Calu3 (cell line): ENCODE measurements around the gene PTPN1. TPM values are rescaled to one million over a fixed set of nuclear protein-coding genes. Genes with fewer than 3 reads are reported as not detected.

Source experiments
- BruUV-seq: library from RNA; stranded (reverse); fragments of 400-500 nt; replicated peaks from 2 replicates; lab custom pipeline; 2021; lab: Mats Ljungman, UMichigan
- CTCF ChIA-PET: fragments of 300-600 bp; sonication (Branson Sonifier 250); formaldehyde crosslinking; loops from one replicate; lab custom pipeline; 2022; ENCODE audit warnings: antibody characterized with exemption; lab: Charles Lee
- DNase-seq: peaks from one replicate; pipeline ENCODE4 v3.0.0; 2022
- H3K27ac Mint-ChIP-seq: one replicate; pipeline ENCODE4 v1.8.0; 2022; ENCODE audit warnings: mixed read lengths; ENCODE audit not compliant: unreplicated experiment
- H3K27me3 Mint-ChIP-seq: one replicate; pipeline ENCODE4 v1.8.0; 2022; ENCODE audit warnings: mixed read lengths; ENCODE audit not compliant: unreplicated experiment
- H3K36me3 Mint-ChIP-seq: one replicate; pipeline ENCODE4 v1.8.0; 2022; ENCODE audit warnings: mild to moderate bottlenecking, moderate library complexity, mixed read lengths; ENCODE audit not compliant: insufficient read depth, unreplicated experiment
- H3K4me1 Mint-ChIP-seq: one replicate; pipeline ENCODE4 v1.8.0; 2022; ENCODE audit warnings: mild to moderate bottlenecking, low read depth, mixed read lengths; ENCODE audit not compliant: unreplicated experiment
- H3K4me3 Mint-ChIP-seq: one replicate; pipeline ENCODE4 v1.8.0; 2022; ENCODE audit warnings: mild to moderate bottlenecking, low read depth, moderate library complexity, mixed read lengths; ENCODE audit not compliant: unreplicated experiment
- H3K9me3 Mint-ChIP-seq: one replicate; pipeline ENCODE4 v1.8.0; 2022; ENCODE audit warnings: low read depth, mixed read lengths; ENCODE audit not compliant: unreplicated experiment
- CTCF ChIP-seq: fragments of 200-600 bp; IDR thresholded peaks from one replicate; pipeline ENCODE4 v1.8.0; 2022; ENCODE audit warnings: antibody characterized with exemption; ENCODE audit not compliant: unreplicated experiment
- intact Hi-C: fragments of 100-400 bp; cut with micrococcal nuclease; formaldehyde crosslinking; loops from one replicate; pipeline ENCODE4 v1.10.0; 2022; ENCODE audit not compliant: unreplicated experiment
- total RNA-seq: library from RNA; stranded (reverse); gene quantifications from 2 replicates; pipeline ENCODE4 v1.2.3, GENCODE V29; 2022

The PTPN1 gene
- total RNA-seq, 1 experiment from 2014 or later = 58.5 TPM

DNA sequence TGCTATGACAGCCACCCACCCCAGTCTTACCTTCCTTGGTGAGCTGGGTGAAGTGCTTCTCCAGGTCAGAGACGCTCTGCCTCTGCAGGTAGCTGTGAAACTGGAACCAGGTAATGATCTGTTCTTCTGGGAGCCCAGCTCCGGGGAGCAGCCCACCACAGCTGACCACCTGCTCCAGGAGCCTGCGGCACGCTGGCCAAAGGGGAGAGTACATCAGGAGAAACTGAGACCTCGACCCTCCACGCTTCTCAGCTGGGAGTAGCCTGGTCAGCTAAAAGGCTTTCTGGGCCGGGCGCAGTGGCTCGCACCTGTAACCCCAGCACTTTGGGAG, 82.8 kb downstream of the PTPN1 start:
- Mint-ChIP-seq H3K27me3 (peaks cover 20% of the 10 kb centered on the region), H3K9me3 (no peaks in the 10 kb centered on the region), H3K36me3 (peaks cover 85% of the 10 kb centered on the region), H3K4me3 (no peak overlapping the region), H3K4me1 (peaks cover 30% of the 10 kb centered on the region), H3K27ac (no peak overlapping the region)
- no TSS peak for BruUV-seq
- intact Hi-C loops = no loop called here
- DNase-seq = no peak
- CTCF ChIA-PET = no interaction called here
- no peak for TF ChIP-seq CTCF

- TF ChIP-seq CTCF = no peak
- intact Hi-C loops = no loop called here
- DNase-seq = no peak
- no peaks in the 10 kb centered on the region for H3K9me3 Mint-ChIP-seq
- H3K36me3 Mint-ChIP-seq = peaks cover 82% of the 10 kb centered on the region
- no TSS peak for BruUV-seq
- H3K4me3 Mint-ChIP-seq = no peak overlapping the region
- peaks cover 20% of the 10 kb centered on the region for H3K27me3 Mint-ChIP-seq
- CTCF ChIA-PET = no interaction called here
- peaks cover 30% of the 10 kb centered on the region for H3K4me1 Mint-ChIP-seq
- H3K27ac Mint-ChIP-seq = no peak overlapping the region
Measured at GRCh38 chr20:50594231-50594590, 84.0 kb downstream of the PTPN1 start.

GRCh38 chr20:50594591-50595432, 84.6 kb downstream of the PTPN1 start:
- no peak for TF ChIP-seq CTCF
- intact Hi-C loops = no loop called here
- Mint-ChIP-seq H3K9me3 (no peaks in the 10 kb centered on the region), H3K27ac (peak overlapping the region; percentile 46), H3K4me3 (no peak overlapping the region), H3K4me1 (peaks cover 30% of the 10 kb centered on the region), H3K36me3 (peaks cover 76% of the 10 kb centered on the region), H3K27me3 (peaks cover 20% of the 10 kb centered on the region)
- no peak for DNase-seq
- CTCF ChIA-PET = interaction anchor here (2.1 kb wide), 1 partner anchor 31 kb away, joined by 6 read pairs; no protein-coding TSS in a partner anchor
- no TSS peak for BruUV-seq

DNA sequence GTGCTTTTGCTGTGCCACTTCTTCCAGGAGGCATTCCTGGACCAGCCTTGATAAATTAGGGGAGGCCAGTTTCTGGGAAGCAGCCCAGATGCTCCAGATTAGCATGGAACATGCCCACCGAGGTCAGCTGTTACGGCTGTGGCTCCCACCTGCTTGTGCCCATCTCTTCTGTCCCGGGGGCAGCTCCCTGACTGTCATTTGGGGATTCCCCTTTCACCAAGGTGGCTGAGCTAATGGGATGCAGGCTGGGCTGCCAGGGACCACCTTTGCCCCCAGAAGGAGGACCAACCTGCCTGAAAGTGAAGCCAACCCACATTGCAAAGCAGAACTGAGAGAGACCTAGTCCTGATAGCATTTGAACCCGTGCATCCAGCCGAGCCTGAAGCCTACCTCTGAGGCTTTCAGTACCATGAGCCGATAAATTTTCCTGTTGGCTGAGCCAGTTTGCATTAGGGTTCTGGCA, 85.3 kb downstream of the PTPN1 start:
- Mint-ChIP-seq H3K27ac (peak overlapping the region; percentile 46), H3K9me3 (no peaks in the 10 kb centered on the region), H3K4me3 (no peak overlapping the region), H3K36me3 (peaks cover 70% of the 10 kb centered on the region), H3K27me3 (peaks cover 20% of the 10 kb centered on the region), H3K4me1 (peaks cover 30% of the 10 kb centered on the region)
- CTCF ChIA-PET = interaction anchor here (2.1 kb wide), 1 partner anchor 30 kb away, joined by 6 read pairs; no protein-coding TSS in a partner anchor
- TF ChIP-seq CTCF = no peak
- intact Hi-C loops = no loop called here
- DNase-seq = no peak
- no TSS peak for BruUV-seq
